ENCODE results near the gene KCNC1. TPM values are rescaled to one million over a fixed set of nuclear protein-coding genes. Genes with fewer than 3 reads are reported as not detected.

Gene KCNC1
- total and polyA plus RNA-seq, 2 of the 4 experiments (the other 2 are of a cell fraction) = 0.03 TPM; not detected in 1

DNA sequence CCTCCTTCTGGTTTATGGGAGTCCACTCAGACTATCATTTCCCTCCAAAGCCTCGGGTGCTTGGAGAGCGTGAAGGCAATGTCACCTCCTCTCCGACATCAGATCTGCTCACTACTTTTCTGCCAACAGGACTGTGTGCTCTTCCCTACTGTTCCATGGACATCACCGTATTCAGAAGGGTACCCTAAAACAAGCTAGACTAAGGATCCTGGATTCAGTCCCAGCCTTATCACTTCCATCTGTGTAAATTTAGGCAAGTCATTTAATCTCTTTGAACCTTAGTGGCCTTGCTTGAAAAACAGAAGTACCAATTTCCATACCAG is 78.2 kb downstream of the KCNC1 start:
- Histone ChIP-seq H3K4me3 (ENCODE audit: insufficient read depth, low read depth, low read length) (no peak overlapping the region), H3K9me3 (ENCODE audit: control insufficient read depth, insufficient read depth, low read length) (no peaks in the 10 kb centered on the region), H3K27ac (ENCODE audit: insufficient read depth, low read length) (no peak overlapping the region), H3K27me3 (ENCODE audit: control insufficient read depth, insufficient read depth, low read length) (no peaks in the 10 kb centered on the region), H2AK9ac (replicated peaks; ENCODE audit: low read depth, low read length, poor library complexity) (no peak overlapping the region), H3K9ac (ENCODE audit: low read depth, low read length) (no peak overlapping the region), H3K23ac (ENCODE audit: low read depth, low read length) (no peak overlapping the region), H3K4me1 (ENCODE audit: control insufficient read depth, insufficient read depth, low read length) (peaks cover 18% of the 10 kb centered on the region), H2BK20ac (ENCODE audit: low read depth, low read length) (no peak overlapping the region; the same call in 1 of the 2 replicates), H3K79me1 (ENCODE audit: low read depth in 1 of 2, low read length in 2 of 2) (no peaks in the 10 kb centered on the region), H2AFZ (replicated peaks; ENCODE audit: low read length, poor library complexity) (no peak overlapping the region), H2BK5ac (ENCODE audit: low read depth, low read length, poor library complexity, severe bottlenecking) (peak overlapping the region; percentile 25), H4K5ac (ENCODE audit: low read depth, low read length) (0 out of 2 replicates have a peak overlapping the region, but pooled peaks have one; percentile 33), H2AK5ac (ENCODE audit: low read depth, low read length) (no peak overlapping the region), H3K9me1 (ENCODE audit: insufficient read depth, low read length) (peaks cover 6% of the 10 kb centered on the region; the same call in 1 of the 2 replicates), H3K56ac (ENCODE audit: extremely low read depth, insufficient read depth, low read length) (no peak overlapping the region), H4K8ac (ENCODE audit: low read depth in 2 of 2, low read length in 2 of 2) (no peak overlapping the region), H4K91ac (ENCODE audit: insufficient read depth, low read depth, low read length) (no peak overlapping the region), H4K20me1 (ENCODE audit: insufficient read depth, low read length) (no peaks in the 10 kb centered on the region), H3K14ac (replicated peaks; ENCODE audit: low read depth, low read length) (no peak overlapping the region), H2BK120ac (ENCODE audit: low read depth, low read length) (no peak overlapping the region), H3K4me2 (ENCODE audit: low read depth, low read length) (no peak overlapping the region), H3K4ac (ENCODE audit: low read depth, low read length) (no peak overlapping the region), H2BK15ac (ENCODE audit: low read depth, low read length) (no peak overlapping the region), H3K36me3 (ENCODE audit: control insufficient read depth, insufficient read depth, low read length) (no peaks in the 10 kb centered on the region), H3K18ac (ENCODE audit: low read depth, low read length) (peak overlapping the region; percentile 60; the same call in 1 of the 2 replicates)
- TF ChIP-seq BHLHE40 (IDR thresholded peaks at IDR 0.05; ENCODE audit: low read depth, low read length) = no peak
- TF ChIP-seq RFX5 (IDR thresholded peaks at IDR 0.05; ENCODE audit: low read depth, low read length) = no peak
- no peak for TF ChIP-seq RAD21 (IDR thresholded peaks at IDR 0.05; ENCODE audit: low read length)
- no peak for TF ChIP-seq RCOR1 (IDR thresholded peaks at IDR 0.05; ENCODE audit: insufficient replicate concordance, low read length)
- TF ChIP-seq, protein P1, sequence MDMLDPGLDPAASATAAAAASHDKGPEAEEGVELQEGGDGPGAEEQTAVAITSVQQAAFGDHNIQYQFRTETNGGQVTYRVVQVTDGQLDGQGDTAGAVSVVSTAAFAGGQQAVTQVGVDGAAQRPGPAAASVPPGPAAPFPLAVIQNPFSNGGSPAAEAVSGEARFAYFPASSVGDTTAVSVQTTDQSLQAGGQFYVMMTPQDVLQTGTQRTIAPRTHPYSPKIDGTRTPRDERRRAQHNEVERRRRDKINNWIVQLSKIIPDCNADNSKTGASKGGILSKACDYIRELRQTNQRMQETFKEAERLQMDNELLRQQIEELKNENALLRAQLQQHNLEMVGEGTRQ (IDR thresholded peaks at IDR 0.05; ENCODE audit: low read depth, low read length) = no peak
- TF ChIP-seq MAFK (IDR thresholded peaks at IDR 0.05; ENCODE audit: low read depth, low read length) = no peak
- TF ChIP-seq POLR2A (IDR thresholded peaks at IDR 0.05; ENCODE audit: low read depth, low read length) = no peak
- dilution Hi-C loops (cut with HindIII; ENCODE audit: low sequenced_read_pairs, unreplicated experiment) = no loop called here
- intact Hi-C loops (cut with micrococcal nuclease) = no loop called here
- ATAC-seq (ENCODE audit: low read depth) (no peak), DNase-seq (no peak)
- in situ Hi-C loops (cut with MboI; ENCODE audit: low sequenced_read_pairs) = no loop called here
- POLR2A ChIA-PET (ENCODE audit: unreplicated experiment) = no interaction called here
- 100% methylated on average over 3 of the region's 4 CpGs; no CpG with 5 or more reads in 1 of the 2 experiments for WGBS, 2 experiments (ENCODE audit: extremely low coverage in 2 of 2, insufficient read length in 1 of 2)
- no TSS peak for BruUV-seq (replicated peaks)
- CTCF ChIA-PET = interaction anchor here (2.3 kb wide), 1 partner anchor 160 kb away, joined by 5 read pairs; no protein-coding TSS in a partner anchor
